T-cell (primary cell): ENCODE results near the gene MYH11. TPM values are rescaled to one million over a fixed set of nuclear protein-coding genes. Genes with fewer than 3 reads are reported as not detected.
"Not testable (repeated sequence)": the region's sequence is repeated elsewhere in the genome, so short reads cannot be mapped to it uniquely, and the experiment has no call there.

Experiments used
- ATAC-seq, 4 experiments: fragments of 200-7000 bp in 3 of 4; fragments of 150-1000 bp in 1 of 4; cut with Tn5 transposase; replicated peaks in 1 of 4; 1 replicate in 3 of 4; 2 replicates in 1 of 4; pipeline ENCODE4 v1.10.0; 2021; ENCODE audit warnings: moderate library complexity in 3 of 4, mild to moderate bottlenecking in 2 of 4, moderate number of reproducible peaks in 1 of 4
- CTCF ChIA-PET, 2 donors: fragments of 300-600 bp; sonication (Branson Sonifier 250); formaldehyde crosslinking; loops; one replicate each; lab custom pipeline; 2022; ENCODE audit warnings: antibody characterized with exemption in 2 of 2; lab: Charles Lee
- POLR2A ChIA-PET, 2 donors: fragments of 300-600 bp; sonication (Branson Sonifier 250); formaldehyde crosslinking; loops; one replicate each; lab custom pipeline; 2022; ENCODE audit warnings: antibody characterized with exemption in 2 of 2; lab: Charles Lee
- DNase-seq, 35 experiments: peaks; one replicate each; pipeline versions ENCODE4 v3.0.0 to v3.0.0-alpha.2; 2013 to 2023
- H3K27ac ChIP-seq: one replicate; pipeline ENCODE4 v1.5.1; 2013; ENCODE audit warnings: low read length
- H3K27me3 ChIP-seq, 2 experiments: replicated peaks in 1 of 2; 1 replicate in 1 of 2; 2 replicates in 1 of 2; pipeline versions ENCODE4 v1.6.1 to v1.7.0; 2013; ENCODE audit warnings: low read length in 1 of 2, mixed read lengths in 1 of 2; ENCODE audit not compliant: control insufficient read depth in 2 of 2, insufficient read depth in 2 of 2; ENCODE audit errors: extremely low read depth in 1 of 2
- H3K36me3 ChIP-seq, 2 donors: 1 replicate in 1 of 2; 2 replicates in 1 of 2; pipeline versions ENCODE4 v1.6.1 to v1.7.0; 2013; ENCODE audit warnings: low read length in 1 of 2; ENCODE audit not compliant: control insufficient read depth in 2 of 2, insufficient read depth in 1 of 2; ENCODE audit errors: extremely low read depth in 1 of 2
- H3K4me1 ChIP-seq, 2 experiments: 1 replicate in 1 of 2; 2 replicates in 1 of 2; pipeline versions ENCODE4 v1.6.1 to v1.7.0; 2013; ENCODE audit warnings: low read length in 2 of 2, mixed read lengths in 1 of 2; ENCODE audit not compliant: insufficient read depth in 2 of 2, control insufficient read depth in 1 of 2; ENCODE audit errors: extremely low read depth in 1 of 2
- H3K4me3 ChIP-seq, 2 donors: 1 replicate in 1 of 2; 2 replicates in 1 of 2; pipeline versions ENCODE4 v1.5.1 to v1.7.0; 2013; ENCODE audit warnings: mild to moderate bottlenecking in 2 of 2, low read length in 1 of 2, moderate library complexity in 1 of 2; ENCODE audit not compliant: control insufficient read depth in 1 of 2; ENCODE audit errors: extremely low read depth in 1 of 2
- H3K9me3 ChIP-seq: 2 replicates; pipeline ENCODE4 v1.7.0; 2013
- H3K27ac Mint-ChIP-seq, 2 donors: one replicate each; pipeline ENCODE4 v1.8.0; 2020 to 2021; ENCODE audit warnings: mild to moderate bottlenecking in 2 of 2, mixed read lengths in 2 of 2
- H3K27me3 Mint-ChIP-seq, 2 donors: one replicate each; pipeline ENCODE4 v1.8.0; 2021 to 2022; ENCODE audit warnings: mixed read lengths in 2 of 2
- H3K36me3 Mint-ChIP-seq: one replicate; pipeline ENCODE4 v1.8.0; 2021; ENCODE audit warnings: mixed read lengths
- H3K4me1 Mint-ChIP-seq, 3 donors: one replicate each; pipeline ENCODE4 v1.8.0; 2020 to 2022; ENCODE audit warnings: mixed read lengths in 3 of 3, mild to moderate bottlenecking in 1 of 3
- H3K4me3 Mint-ChIP-seq, 3 donors: one replicate each; pipeline ENCODE4 v1.8.0; 2020 to 2022; ENCODE audit warnings: mild to moderate bottlenecking in 3 of 3, mixed read lengths in 3 of 3, moderate library complexity in 3 of 3
- H3K9me3 Mint-ChIP-seq, 3 donors: one replicate each; pipeline ENCODE4 v1.8.0; 2020 to 2022; ENCODE audit warnings: mixed read lengths in 3 of 3
- WGBS: methylation state at CpG from one replicate; pipeline ENCODE4 v1.1.5; 2013; ENCODE audit warnings: missing lambda C conversion rate; ENCODE audit not compliant: insufficient coverage; 5-methylcytosine and 5-hydroxymethylcytosine counted together
- total RNA-seq, 35 experiments: library from RNA in 6 of 35; stranded (reverse) in 6 of 35; fragments of 120-200 nt in 1 of 35; gene quantifications; one replicate each; pipeline versions ENCODE4 v1.2.1 to v1.2.4 and lab custom pipeline; 2013 to 2026

MYH11 gene
- total RNA-seq, 5 donors from 2014 or later (not counting 1 experiment from before 2014, with no cell fraction given), result 0.56 to 0.93 (median 0.66) TPM; not detected in 2

- Histone ChIP-seq H3K36me3 (no peaks in the 10 kb centered on the region), H3K9me3 (no peaks in the 10 kb centered on the region), H3K27me3 (peaks cover 11 to 32% of the 10 kb centered on the region in 2 experiments), H3K4me1 (peaks cover 0 to 13% of the 10 kb centered on the region in 2 experiments), H3K27ac (no peak overlapping the region), H3K4me3 (no peak overlapping the region)
- Mint-ChIP-seq H3K27ac (no peak overlapping the region), H3K36me3 (peaks cover 2% of the 10 kb centered on the region), H3K4me3 (no peak overlapping the region), H3K27me3 (peaks cover 20 to 36% of the 10 kb centered on the region in 2 donors), H3K9me3 (no peaks in the 10 kb centered on the region), H3K4me1 (peaks cover 7 to 9% (median 8%) of the 10 kb centered on the region in 3 donors)
- ChIA-PET CTCF (no interaction called here), POLR2A (no interaction called here)
- WGBS, result no CpG with 5 or more reads among the region's 3 CpGs
- DNase-seq, result no peak
- ATAC-seq, result no peak
Measured at GRCh38 chr16:15854061-15854460, 2.8 kb downstream of the MYH11 start.

- Histone ChIP-seq H3K9me3 (no peaks in the 10 kb centered on the region), H3K27me3 (peaks cover 11 to 25% of the 10 kb centered on the region in 2 experiments), H3K4me1 (peaks cover 0 to 10% of the 10 kb centered on the region in 2 experiments), H3K36me3 (no peaks in the 10 kb centered on the region), H3K27ac (no peak overlapping the region), H3K4me3 (no peak overlapping the region)
- ChIA-PET CTCF (no interaction called here), POLR2A (no interaction called here)
- Mint-ChIP-seq H3K27ac (no peak overlapping the region), H3K27me3 (peaks cover 17 to 32% of the 10 kb centered on the region in 2 donors), H3K4me1 (peaks cover 6 to 9% (median 7%) of the 10 kb centered on the region in 3 donors), H3K9me3 (no peaks in the 10 kb centered on the region), H3K4me3 (no peak overlapping the region), H3K36me3 (peaks cover 2% of the 10 kb centered on the region)
- DNase-seq (no peak), ATAC-seq (no peak)
- WGBS, result 70% methylated on average over 3 of the region's 4 CpGs
Measured at GRCh38 chr16:15853021-15853420, 3.8 kb downstream of the MYH11 start.

- H3K4me3 ChIP-seq, H3K27ac ChIP-seq, H3K27me3 Mint-ChIP-seq, DNase-seq, H3K9me3 Mint-ChIP-seq, CTCF ChIA-PET, POLR2A ChIA-PET, ATAC-seq, H3K4me3 Mint-ChIP-seq, H3K4me1 ChIP-seq, H3K4me1 Mint-ChIP-seq, H3K27ac Mint-ChIP-seq, H3K36me3 Mint-ChIP-seq, H3K36me3 ChIP-seq, H3K9me3 ChIP-seq, H3K27me3 ChIP-seq: not testable (repeated sequence)
- WGBS, result no CpG with 5 or more reads among the region's 6 CpGs
Measured at GRCh38 chr16:15850555-15850954, 6.3 kb downstream of the MYH11 start.

DNA sequence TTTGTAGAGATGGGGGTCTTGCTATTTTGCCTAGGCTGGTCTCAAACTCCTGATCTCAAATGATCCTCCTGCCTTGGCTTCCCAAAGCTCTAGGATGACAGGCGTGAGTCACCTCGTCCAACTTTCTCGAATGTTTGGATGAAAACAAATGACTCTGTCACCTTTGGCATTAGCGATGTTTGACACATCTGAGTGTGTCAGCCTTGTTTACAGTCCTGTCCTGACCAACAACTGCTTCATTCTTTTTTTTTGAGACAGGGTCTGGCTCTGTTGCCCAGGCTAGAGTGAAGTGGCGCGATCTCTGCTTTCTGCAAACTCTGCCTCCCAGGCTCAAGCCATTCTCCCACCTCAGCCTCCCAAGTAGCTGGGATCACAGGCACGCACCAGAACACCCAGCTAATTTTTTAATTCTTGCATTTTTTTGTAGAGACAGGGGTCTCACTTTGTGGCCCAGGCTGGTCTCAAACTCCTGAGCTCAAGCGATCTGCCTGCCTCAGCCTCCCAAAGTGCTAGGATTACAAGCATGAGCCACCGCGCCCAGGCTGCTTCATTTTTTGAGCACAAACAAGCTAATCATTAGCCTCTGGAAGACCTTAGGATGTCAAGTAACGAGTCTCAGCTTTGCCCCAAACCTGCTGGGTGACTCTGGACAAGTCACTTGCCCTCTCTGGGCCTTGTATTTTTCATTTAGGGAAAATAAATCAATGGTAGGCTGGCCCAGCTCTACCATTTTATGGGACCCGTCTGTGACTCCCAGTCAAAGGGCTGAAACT is 7.4 kb downstream of the MYH11 start:
- H3K27me3 ChIP-seq, result peaks cover 0 to 2% of the 10 kb centered on the region in 2 experiments
- peaks cover 2 to 4% of the 10 kb centered on the region in 2 donors for H3K27me3 Mint-ChIP-seq
- no peaks in the 10 kb centered on the region for H3K36me3 ChIP-seq
- H3K9me3 Mint-ChIP-seq, result no peaks in the 10 kb centered on the region
- no peak overlapping the region for H3K27ac ChIP-seq
- no peaks in the 10 kb centered on the region for H3K9me3 ChIP-seq
- no peak overlapping the region for H3K4me3 Mint-ChIP-seq
- H3K36me3 Mint-ChIP-seq, result no peaks in the 10 kb centered on the region
- ChIA-PET POLR2A (no interaction called here), CTCF (no interaction called here)
- DNase-seq (no peak), ATAC-seq (no peak)
- 84% methylated on average over 10 of the region's 12 CpGs for WGBS
- H3K4me1 ChIP-seq, result no peaks in the 10 kb centered on the region
- H3K4me3 ChIP-seq, result no peak overlapping the region
- no peak overlapping the region for H3K27ac Mint-ChIP-seq
- no peaks in the 10 kb centered on the region for H3K4me1 Mint-ChIP-seq

- Histone ChIP-seq H3K36me3 (no peaks in the 10 kb centered on the region), H3K4me3 (no peak overlapping the region), H3K4me1 (no peaks in the 10 kb centered on the region), H3K27ac (no peak overlapping the region), H3K9me3 (no peaks in the 10 kb centered on the region), H3K27me3 (peaks cover 0 to 2% of the 10 kb centered on the region in 2 experiments)
- ATAC-seq, result no peak
- H3K9me3 Mint-ChIP-seq, result no peaks in the 10 kb centered on the region
- H3K27me3 Mint-ChIP-seq, result no peaks in the 10 kb centered on the region
- H3K4me1 Mint-ChIP-seq, result no peaks in the 10 kb centered on the region
- no peaks in the 10 kb centered on the region for H3K36me3 Mint-ChIP-seq
- no peak overlapping the region for H3K4me3 Mint-ChIP-seq
- CTCF ChIA-PET, result no interaction called here
- POLR2A ChIA-PET, result no interaction called here
- 82% methylated on average over 7 of the region's 9 CpGs for WGBS
- no peak overlapping the region for H3K27ac Mint-ChIP-seq
- DNase-seq, result no peak
Measured at GRCh38 chr16:15847611-15848175, 9.1 kb downstream of the MYH11 start.

GRCh38 chr16:15846510-15846909 is 10.3 kb downstream of the MYH11 start:
- Mint-ChIP-seq H3K4me1 (no peaks in the 10 kb centered on the region), H3K4me3 (no peak overlapping the region), H3K9me3 (no peaks in the 10 kb centered on the region), H3K27me3 (no peaks in the 10 kb centered on the region), H3K36me3 (no peaks in the 10 kb centered on the region), H3K27ac (no peak overlapping the region)
- ATAC-seq (no peak), DNase-seq (no peak)
- ChIA-PET POLR2A (no interaction called here), CTCF (no interaction called here)
- 88% methylated on average over 1 of the region's 4 CpGs for WGBS
- Histone ChIP-seq H3K4me3 (no peak overlapping the region), H3K9me3 (no peaks in the 10 kb centered on the region), H3K4me1 (no peaks in the 10 kb centered on the region), H3K27ac (no peak overlapping the region), H3K36me3 (no peaks in the 10 kb centered on the region), H3K27me3 (peaks cover 0 to 2% of the 10 kb centered on the region in 2 experiments)
